Measurements from ENCODE around the gene LY6G6C.

LY6G6C gene, protein sequence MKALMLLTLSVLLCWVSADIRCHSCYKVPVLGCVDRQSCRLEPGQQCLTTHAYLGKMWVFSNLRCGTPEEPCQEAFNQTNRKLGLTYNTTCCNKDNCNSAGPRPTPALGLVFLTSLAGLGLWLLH

DNA sequence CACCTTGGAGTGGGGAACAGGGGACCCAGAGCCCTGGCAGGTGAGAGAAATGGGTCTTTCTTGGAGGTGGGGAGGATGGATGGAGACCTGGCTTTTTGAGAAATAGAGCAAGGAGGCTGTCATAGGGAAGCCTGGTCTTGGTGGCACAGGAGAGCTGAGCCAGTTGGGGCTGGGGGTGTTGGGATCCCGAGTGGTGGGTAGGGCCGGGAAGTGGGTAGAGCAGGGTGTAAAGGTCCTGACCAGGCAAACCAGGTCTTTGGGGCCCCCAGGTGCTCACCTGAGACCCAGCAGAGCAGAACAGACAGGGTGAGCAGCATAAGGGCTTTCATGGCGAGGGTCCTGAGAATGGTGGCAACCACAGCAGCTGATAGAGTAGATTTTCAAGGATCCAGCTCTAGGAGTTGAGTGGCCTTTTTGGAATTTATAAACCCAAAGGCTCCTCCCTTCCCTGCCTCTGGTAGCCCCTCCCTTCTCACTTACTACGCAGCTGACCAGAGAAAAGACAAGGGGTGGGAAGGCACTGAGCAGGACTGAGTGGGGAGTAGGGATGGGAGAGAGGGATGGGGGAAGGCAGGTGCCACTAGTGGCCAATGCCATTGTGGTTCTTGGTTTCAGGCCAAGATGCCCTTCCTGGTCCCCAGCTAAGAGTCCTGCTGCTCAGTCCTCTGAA, at the start of gene LY6G6C:
Gene LY6G6C, minus strand, starts transcription at position 396 of the 670 bp plus-strand sequence. Its CDS starts 67 bp downstream, at position 329.
- DNase-seq (ENCODE audit: low spot score), result no peak

DNA sequence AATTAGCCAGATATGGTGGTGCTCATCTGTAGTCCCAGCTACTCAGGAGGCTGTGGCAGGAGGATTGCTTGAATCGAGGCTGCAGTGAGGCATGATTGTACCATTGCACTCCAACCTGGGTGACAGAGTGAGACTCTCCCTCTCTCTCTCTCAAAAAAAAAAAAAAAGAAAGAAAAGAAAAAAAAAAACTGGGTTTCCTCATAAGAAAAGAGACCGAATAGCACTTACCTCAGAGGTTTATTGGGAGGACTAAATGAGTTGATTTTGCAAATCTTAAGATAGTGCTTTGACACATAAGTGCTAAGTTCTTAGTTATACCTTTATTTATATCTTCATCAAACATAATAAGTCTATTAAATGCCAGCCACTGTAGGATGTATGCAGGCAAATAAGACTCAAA, 49.3 kb upstream of the LY6G6C start:
- no peak for DNase-seq (ENCODE audit: low spot score)

DNA sequence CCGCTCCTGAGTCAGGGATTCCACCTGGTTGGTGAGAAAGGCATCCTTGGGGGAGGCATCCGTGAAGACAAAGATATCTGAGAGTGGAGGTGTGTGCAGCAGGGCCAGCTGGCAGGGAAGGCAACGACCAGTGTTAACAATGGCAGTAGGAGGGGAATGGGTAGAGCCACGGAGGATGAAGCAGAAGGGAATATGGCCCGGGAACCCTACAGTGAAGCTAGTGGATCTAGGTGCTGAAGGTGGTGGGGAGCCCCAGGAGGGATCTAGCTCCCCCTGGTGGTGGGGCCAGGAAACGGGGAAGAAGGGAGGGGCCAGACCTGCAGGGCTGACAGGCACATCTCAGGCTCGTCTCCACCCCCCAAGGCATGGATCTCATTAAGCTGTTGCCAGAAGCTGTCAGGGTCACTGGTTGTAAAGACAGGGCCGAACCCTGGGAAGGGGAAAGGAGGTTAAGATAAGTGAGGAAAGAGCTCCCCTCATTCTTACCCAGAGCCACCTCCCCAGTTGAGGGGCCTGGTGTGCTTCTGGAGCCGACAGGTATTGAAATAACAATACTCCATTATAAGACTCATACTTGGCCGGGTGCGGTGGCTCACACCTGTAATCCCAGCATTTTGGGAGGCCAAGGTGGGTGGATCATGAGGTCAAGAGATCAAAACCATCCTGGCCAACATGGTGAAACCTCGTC, 48.3 kb upstream of the LY6G6C start:
- peak; percentile 92 for DNase-seq (ENCODE audit: low spot score)

DNA sequence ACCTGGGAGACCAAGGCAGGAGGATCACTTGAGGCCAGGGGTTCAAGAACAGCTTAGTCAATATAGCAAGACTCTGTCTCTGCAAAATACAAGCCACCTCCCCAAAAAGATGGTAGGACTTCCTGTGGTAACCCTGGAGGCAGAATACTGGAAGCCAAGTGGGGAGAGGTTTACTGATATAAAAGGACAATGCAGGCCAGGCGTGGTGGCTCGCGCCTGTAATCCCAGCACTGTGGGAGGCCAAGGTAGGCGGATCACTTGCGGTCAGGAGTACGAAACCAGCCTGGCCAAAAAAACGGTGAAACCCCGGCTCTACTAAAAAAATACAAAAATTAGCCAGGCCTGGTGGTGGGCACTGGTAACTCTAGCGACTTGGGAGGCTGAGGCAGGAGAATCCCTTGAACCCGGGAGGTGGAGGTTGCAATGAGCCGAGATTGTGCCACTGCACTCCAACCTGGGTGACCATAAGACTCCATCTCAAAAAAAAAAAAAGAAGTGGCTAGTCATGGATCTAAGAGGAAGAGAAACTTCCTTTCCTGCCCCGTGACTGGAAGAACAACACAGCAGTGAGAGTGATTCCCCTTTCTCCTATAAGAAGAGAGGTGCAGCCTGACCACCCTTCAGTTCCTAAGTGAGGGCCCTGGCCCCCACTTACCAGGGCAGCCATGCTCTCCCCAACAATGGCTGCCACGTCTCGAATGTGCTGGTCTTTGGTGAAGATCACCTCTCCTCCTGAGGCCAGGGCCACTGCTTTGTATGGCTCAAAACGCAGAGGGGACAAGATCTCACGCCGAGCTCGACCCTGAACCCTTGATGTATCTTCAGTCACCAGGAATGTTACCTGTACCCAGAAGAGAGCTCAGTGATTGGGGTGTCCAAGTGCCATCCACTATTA, 47.1 kb upstream of the LY6G6C start:
- DNase-seq (ENCODE audit: low spot score), result no peak

DNA sequence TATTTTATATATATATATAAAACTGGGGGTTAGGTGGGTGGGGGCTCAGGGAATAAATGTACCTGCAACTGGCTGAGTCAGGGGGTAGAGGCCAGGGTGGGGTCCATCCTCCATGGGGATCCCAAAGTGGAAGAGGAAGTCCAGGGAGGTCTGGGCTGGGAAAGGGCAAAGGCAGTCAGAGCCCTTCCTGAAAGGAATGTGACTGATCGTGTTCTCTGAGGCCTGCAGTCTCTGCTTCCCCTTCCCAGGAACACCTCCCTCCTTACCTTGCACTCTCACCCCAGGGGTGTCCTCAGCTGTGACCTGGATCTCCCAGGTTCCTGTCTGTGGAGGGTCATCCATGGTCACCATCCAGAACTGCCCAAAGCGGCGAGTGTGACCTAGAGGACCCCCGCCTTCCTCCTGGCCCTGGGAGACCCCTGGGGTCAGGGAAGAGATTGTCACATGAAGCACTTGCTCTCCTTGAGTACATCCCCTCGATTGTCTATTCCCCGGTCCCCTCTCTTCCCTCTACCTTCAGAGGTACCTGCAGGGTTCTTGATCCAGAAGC, 45.6 kb upstream of the LY6G6C start:
- no peak for DNase-seq (ENCODE audit: low spot score)

DNA sequence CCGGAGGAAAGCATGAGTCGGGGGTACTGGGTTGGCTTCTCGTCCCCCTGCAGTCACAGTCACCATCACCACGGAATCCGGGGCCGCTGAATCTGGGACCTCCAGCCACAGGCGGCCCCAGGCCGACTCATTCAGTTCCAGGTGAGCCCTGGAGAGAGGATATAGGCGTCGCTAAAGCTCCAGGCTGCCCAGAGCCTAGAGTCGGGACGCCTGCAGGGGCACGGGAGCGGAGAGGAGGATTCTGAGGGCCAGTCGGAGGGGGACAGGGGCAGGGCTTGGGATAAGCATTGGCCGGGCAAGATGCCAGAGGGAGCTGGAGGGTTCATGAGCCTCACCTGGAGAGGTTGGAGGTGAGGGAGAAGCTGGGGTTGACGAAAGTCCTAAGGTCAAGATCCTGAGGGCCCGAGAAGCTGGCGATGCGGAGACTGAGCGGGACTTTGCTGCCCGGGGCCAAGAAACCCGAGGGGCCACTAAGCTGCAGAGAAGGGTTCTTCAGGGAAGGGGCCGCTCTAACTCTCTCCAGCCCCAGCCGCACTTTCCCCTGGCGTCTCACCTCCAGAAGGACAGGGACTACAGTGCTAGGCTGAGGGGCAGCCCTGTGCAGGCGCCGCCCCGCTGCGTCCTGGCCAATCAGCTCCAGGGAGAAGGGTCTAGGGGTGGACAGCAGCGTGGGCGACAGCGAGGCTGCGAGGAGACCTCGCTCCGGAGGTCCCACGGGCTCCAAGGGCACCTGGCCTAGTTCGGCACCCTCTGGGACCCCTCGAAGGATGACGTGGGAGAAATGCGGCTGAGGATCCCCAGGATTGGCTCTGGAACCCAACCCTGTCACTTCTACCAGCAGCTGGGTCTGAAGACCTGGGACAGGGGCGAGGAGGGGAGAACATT, 44.6 kb upstream of the LY6G6C start:
- peak; percentile 33 for DNase-seq (ENCODE audit: low spot score)

DNA sequence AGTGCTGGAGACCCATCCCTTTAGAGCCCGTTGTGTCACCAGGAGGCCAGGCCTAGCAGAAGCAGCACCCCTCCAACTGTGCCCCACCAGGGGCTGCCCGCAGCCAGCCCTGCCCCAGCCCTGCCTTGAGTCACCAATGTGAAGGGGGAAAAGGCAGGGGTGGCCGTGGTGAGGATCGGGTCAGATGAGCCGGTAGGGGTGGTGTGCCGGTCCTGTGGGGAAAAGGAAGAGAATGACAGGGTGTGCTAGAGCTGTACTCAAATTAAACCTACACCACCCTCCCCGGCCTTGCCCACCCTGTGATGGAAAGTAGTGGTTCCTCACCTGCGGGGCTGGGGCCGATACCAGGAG, 44.0 kb upstream of the LY6G6C start:
- DNase-seq (ENCODE audit: low spot score), result no peak

DNA sequence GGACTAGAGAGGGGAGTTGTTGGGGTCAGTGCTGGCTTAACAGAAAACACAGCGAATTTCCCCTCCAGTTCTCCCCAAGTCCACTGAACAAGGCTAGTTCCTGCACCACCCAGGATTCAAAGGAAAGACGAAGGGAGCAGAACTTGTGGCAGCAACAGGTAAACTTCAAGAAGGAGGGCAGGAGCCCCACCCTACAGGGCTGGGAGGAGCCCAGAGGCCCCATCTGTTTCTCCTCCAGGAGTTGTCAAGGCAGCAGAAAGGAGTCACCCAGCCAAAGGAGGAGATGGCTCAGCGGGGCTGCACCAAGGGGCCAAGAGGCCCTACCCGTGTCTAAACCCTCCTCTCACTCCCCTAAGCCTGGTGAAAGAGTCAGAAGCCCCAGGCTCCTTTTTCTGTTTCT, 42.7 kb upstream of the LY6G6C start:
- no peak for DNase-seq (ENCODE audit: low spot score)

DNA sequence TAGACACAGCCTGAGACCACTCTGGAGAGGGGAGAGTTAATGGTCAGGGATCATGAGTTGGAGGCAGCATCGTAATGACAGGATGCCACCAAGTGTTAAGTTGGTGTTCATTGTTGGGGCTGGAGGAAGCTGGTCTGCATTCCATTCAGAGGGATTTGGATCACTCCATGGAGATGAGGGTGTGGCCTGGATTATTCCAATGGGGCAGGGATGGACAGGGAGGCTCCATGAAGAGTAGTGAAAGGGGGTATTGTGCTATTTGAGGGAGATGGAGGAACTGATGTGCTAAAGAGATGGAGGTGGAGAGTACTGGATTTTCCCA, 42.0 kb upstream of the LY6G6C start:
- peak; percentile 93 for DNase-seq (ENCODE audit: low spot score)

DNA sequence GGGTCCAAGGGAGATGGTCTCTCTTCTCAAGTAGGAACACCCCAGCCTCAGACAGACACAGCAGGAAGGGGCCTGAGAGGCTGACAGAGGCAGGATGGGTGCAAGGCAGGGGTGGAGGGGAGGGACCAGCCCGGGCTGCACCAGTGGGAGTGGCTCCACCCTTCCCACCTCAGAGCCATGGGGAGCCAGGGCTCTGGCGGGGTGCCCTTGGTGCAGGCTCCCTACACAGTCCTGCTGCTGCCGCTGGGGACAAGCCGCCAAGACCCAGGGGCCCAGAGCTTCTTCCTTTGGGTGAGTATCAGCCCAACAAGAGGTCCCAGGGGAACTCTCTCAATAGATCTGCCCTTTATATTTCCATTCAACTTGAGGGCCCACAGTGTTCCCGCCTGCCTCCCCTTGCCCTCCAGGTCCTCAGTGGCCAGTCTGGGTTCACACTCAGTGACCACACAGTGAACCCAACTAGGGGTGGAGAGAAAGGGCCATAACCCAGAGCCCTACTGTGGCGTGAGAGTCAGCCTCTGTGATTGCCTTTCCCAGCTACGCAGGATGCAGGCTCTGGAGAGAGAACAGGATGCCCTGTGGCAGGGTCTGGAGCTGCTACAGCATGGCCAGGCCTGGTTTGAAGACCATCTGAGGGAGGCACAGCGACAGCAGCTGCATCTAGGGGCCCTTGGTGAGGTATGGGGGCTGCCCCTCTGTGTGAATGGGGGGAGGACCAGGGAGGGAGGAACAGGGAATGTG, 41.5 kb upstream of the LY6G6C start:
- no peak for DNase-seq (ENCODE audit: low spot score)

DNA sequence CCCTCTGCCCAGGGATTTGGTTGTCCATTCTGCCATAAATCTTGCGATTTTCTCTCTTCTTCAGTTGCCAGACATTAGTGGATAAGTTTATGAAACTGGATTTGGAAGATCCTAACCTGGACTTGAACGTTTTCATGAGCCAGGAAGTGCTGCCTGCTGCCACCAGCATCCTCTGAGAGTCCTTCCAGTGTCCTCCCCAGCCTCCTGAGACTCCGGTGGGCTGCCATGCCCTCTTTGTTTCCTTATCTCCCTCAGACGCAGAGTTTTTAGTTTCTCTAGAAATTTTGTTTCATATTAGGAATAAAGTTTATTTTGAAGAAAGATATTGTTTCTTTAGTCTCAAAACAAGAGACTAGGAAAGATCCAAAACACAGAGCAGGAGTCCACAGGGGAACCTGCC, 40.8 kb upstream of the LY6G6C start, which contains the start of gene SAPCD1:
Gene SAPCD1, plus strand, starts transcription at position 301 of the 400 bp plus-strand sequence. CDS start 399 bp downstream, outside the sequence.
- DNase-seq (ENCODE audit: low spot score), result no peak

DNA sequence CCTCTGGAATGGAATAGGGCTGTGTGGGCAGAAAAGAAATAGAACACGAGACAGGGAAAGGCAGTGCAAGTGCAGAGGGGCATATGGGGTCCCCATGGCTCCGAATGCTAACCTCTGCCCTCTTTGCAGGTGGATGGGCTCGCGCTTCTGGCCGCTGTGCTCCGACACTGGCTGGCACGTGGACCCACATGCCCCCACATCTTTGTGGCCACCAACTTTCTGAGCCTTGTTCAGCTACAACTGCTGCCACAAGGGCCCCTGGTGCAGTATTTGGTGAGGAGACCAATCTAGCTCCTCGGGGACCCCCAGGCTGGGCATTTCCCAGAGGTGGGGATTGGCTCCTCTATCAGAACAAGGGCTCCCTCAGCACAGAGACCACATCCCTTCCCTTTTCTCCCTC, 39.8 kb upstream of the LY6G6C start:
- no peak for DNase-seq (ENCODE audit: low spot score)

DNA sequence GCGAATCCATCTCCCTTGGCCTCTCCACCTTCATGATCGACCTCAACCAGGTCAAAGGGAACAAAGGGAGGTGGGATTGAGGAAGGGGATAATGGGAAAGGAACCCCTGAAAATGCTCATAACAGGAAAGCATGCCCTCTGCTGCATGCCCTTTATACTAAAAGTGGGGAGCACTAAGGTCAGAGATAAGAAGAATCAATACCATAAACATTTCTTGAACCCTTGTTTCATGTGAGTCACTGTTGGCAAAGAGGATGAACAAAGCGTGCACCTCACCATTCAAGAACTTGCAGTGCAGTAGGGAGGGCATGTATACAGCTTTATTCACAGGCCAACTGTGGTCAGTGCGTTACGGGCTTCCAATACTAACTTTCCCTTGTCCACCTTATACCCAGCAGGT, 39.2 kb upstream of the LY6G6C start:
- DNase-seq (ENCODE audit: low spot score), result no peak

DNA sequence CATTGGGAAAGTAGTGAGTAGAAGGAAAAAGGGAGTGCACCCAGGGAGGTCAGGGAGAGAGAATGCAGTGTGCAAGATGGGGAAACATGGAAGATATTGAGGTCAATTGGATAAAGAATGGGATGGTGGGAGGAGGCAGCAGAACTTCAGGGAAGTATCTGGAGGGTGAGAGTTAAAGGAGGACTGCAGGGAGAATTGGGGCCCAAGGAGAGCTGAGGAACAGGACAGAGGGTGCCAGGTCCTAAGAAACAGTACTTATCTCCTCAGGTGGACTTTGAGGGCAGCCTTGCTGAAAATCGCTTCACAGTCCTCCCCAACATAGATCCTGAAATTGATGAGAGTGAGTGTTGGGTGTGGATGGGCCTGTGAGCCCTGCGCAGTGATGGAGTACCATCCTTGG, 36.7 kb upstream of the LY6G6C start:
- DNase-seq (ENCODE audit: low spot score), result no peak

DNA sequence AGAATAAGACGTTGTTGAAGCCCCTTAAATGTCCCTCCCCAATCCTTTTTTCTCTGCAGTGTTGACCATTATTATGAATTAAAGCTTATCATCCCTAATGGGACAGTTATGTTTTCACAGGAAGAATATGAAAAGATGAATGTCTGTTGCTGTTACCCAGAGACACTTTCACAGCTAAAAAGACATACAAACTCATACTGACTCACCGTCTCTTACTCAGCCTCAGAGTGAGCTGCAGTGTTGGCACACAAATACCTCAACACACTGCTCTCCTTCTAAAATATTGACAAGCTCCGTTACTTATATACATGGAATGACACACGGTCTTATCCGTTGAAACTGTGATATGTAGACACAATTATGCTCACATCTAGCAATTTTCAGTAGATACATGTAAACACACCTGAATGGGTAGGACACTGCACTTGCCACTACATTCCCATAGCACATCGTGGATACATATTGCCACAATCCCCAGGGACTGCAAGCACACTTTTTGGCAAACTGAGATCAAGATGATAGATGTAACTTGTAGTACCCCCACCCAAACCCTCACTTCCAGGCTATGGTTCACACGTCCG, 31.3 kb upstream of the LY6G6C start:
- peak; percentile 62 for DNase-seq (ENCODE audit: low spot score)

DNA sequence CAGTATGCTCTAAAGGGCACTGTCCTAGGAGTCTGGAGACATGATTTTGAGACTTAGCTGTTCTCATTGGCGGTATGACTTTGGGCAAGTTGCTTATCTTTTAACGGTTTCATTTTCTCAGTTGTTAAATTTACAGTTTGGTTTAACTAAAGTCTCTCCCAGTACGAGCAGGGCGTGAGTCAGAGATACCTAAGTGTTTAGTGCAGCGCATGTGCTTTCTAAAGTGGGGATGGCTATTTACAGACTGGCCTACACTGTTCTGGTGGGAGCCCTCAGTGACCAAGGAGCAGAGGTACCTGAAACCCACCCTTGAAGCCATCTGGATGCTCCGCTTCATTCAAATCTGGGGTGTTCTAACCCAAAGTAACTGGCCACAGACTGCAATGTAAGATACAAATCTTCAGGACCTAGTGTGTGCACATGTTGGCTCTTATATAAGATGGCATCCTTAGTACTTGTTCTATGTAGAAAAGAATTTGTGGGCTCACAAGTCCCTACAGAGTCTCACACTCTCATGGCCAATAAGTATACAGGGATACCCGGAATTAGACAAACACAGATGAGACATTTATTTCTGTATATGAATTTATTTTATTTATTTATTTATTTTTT, 29.0 kb upstream of the LY6G6C start:
- DNase-seq (ENCODE audit: low spot score), result no peak

DNA sequence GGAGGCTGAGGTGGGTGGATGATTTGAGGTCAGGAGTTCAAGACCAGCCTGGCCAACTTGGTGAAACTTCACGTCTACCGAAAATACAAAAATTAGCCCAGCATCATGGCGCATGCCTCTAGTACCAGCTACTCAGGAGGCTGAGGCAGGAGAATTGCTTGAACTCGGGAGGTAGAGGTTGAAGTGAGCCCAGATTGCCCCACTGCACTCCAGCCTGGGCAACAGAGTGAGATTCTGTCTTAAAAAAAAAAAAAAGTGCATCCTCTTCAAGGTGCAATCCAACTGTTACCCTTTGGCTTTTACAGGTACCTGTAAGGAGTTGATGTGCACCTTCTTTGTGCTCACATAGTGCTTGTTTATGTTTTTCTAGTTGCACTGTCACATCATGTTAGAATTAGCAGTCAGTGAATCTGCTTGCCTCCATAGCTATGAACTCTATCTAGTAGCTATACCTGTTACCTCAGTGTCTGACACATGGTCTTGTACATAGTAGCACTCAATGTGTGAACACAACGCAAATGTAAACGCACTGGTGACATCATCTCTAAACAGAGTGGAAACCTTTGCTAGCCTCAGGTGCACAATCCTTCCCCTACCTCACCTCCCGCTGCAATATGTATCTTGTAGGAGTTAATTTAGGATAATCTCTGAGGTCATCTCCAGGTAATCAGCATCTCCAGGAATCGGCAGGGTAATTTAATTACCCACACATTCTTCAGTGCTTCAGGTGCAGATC, 27.9 kb upstream of the LY6G6C start:
- DNase-seq (ENCODE audit: low spot score), result no peak

DNA sequence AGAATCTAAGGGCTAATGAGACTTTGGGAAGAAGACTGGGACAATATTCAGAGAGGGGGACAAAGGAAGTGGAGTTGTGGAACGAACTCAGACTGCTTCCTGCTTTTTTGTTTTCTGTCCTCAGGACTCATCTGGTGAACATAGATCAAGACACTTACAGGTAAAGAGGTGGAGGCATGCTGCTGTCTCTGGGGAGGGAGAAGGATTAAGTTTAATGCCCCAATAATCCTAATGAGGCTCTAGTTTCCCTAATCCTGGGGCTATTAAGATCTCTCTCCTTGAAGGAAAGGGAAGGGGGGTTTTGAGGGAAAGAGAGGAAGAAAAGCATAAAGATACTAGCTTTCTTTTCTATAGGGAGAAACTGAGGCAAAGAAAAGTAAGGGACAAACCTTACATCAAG, 22.9 kb upstream of the LY6G6C start:
- DNase-seq (ENCODE audit: low spot score), result no peak

DNA sequence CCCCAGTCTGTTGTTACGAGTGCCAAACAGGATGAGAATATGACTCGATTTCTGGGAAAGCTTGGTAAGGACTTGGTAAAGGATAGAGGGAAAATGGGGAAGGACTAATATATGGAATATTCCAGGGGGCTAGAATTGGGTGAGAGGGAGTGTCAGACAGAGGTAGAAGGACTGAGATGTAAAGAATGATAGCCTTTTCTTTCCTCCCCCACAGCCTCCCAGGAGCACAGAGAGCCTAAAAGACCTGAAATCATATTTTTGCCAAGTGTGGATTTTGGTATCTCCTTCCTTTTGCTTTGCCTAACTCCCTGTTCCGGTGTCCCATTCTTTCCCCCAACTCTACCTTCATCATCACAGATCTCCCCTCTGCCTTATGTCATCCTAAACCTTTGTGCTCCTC, 21.3 kb upstream of the LY6G6C start:
- no peak for DNase-seq (ENCODE audit: low spot score)
